Measurements from ENCODE around the gene AFMID.
A peak's percentile ranks its signal among the peaks of the same experiment; 100 is the strongest.

- TF ChIP-seq, protein P1, sequence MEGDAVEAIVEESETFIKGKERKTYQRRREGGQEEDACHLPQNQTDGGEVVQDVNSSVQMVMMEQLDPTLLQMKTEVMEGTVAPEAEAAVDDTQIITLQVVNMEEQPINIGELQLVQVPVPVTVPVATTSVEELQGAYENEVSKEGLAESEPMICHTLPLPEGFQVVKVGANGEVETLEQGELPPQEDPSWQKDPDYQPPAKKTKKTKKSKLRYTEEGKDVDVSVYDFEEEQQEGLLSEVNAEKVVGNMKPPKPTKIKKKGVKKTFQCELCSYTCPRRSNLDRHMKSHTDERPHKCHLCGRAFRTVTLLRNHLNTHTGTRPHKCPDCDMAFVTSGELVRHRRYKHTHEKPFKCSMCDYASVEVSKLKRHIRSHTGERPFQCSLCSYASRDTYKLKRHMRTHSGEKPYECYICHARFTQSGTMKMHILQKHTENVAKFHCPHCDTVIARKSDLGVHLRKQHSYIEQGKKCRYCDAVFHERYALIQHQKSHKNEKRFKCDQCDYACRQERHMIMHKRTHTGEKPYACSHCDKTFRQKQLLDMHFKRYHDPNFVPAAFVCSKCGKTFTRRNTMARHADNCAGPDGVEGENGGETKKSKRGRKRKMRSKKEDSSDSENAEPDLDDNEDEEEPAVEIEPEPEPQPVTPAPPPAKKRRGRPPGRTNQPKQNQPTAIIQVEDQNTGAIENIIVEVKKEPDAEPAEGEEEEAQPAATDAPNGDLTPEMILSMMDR (conservative IDR thresholded peaks at IDR 0.05): peak; percentile 83
- TF ChIP-seq EZH2 (IDR thresholded peaks at IDR 0.05; ENCODE audit: low read depth): no peak
These were observed at the start of gene AFMID, which contains the start of gene TK1 for GRCh38 chr17:78186692-78187595.
